ENCODE measurements around the gene RASSF5.

The RASSF5 gene

DNA sequence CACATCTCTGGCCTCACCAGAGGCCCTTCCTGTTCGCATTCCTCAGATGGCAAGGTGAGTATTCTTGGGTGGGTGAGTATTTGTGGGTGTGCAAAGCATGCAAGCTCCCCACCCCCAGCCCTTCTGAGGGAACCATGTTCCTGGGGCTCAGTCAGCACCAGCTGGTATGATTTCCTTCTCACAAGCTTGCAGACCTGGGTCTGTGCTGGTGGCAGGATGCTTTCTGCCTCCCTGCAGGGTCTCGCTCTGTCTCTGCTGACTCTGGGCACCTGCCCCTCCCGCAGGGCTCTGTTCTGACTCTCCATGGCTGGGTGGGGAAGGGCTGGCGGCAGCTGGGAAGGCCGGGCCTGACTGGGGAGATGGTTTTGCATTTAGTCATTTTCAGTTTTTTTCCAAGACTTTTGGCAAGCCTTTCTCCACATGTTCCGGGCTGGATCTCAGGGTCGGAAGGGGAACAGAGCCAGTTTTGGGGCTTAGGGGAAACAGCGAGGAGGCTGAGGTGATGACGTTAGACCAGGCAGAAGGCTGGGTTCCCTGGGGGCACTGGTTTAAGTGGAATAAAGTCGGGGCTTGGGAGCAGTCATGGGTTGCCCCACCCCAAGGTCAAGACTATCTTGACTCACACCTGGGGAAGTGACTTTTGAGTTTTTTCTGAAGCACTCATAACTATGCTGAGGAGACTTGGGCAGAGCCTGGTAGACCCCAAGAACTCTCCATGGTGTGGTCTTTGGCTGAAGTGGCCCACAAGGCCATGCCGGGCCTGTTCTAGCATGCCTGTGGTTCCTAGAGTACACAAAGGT lies 6.2 kb downstream of the RASSF5 start:
- DNase-seq (ENCODE audit: low read depth, low spot score), result no peak

GRCh38 chr1:206514813-206515387 lies 7.6 kb downstream of the RASSF5 start:
- no peak for DNase-seq (ENCODE audit: low read depth, low spot score)

GRCh38 chr1:206516728-206516990 lies 9.3 kb downstream of the RASSF5 start:
- no peak for DNase-seq (ENCODE audit: low read depth, low spot score)

DNA sequence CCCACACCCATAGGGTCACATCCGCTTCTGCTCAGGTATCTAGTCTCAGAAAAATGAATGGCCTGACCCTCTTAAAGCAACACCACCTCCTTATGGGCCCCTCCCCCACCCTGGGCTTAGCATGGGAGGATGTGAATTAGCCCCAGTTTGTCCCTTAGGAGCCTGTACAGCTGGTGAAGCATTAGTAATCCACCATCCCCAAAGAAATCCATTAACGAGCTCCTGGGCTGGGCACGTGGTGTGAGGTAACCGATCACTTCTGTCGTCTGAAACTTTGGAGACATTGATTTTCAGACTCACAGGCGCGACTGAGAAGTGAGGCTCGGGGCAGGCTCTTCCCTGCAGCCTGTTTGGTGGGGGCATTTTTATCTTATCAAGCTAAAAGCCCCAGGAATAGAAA lies 10.5 kb downstream of the RASSF5 start:
- no peak for DNase-seq (ENCODE audit: low read depth, low spot score)

- no peak for DNase-seq (ENCODE audit: low read depth, low spot score)
These were observed 10.9 kb downstream of the RASSF5 start for GRCh38 chr1:206518206-206518605.

DNA sequence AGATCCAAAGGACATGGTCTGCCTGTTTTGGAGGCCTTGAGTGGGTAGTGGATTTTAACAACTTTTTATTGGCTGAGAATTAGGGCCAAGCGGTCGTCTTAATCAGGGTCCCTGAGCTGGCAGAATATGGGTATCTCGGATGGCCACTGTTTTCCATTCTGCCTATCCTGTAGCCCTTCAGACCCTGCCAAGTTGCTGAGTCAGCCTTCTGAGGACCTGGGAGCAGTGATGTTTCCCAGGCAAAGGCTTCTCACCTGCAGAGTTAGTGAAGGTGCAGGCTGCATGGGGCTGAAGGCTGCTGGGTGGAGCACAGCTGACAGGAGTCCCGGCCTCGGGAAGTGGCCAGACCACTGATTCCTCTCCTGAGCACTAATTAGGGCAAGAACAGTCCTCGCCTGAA lies 11.4 kb downstream of the RASSF5 start:
- no peak for DNase-seq (ENCODE audit: low read depth, low spot score)

DNA sequence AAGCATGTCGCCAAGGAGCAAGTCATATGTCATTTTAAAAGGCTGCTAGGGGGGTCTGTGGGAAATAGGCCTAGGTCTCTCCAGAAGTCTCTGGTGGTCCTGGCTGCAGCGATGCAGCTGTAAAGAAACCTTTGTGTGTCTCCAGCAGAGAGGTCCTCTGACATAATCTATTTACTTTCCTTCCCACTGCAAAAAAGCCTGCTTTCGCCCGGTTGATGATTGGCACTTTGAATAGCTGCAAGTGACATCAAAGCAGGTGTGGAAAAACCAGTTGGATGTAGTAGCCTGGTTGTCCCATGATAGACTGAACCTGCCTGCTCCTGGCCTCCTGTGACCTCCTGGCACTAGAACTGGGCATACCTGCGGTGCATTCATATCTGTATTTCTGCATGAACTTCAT lies 13.8 kb downstream of the RASSF5 start:
- DNase-seq (ENCODE audit: low read depth, low spot score), result no peak

DNA sequence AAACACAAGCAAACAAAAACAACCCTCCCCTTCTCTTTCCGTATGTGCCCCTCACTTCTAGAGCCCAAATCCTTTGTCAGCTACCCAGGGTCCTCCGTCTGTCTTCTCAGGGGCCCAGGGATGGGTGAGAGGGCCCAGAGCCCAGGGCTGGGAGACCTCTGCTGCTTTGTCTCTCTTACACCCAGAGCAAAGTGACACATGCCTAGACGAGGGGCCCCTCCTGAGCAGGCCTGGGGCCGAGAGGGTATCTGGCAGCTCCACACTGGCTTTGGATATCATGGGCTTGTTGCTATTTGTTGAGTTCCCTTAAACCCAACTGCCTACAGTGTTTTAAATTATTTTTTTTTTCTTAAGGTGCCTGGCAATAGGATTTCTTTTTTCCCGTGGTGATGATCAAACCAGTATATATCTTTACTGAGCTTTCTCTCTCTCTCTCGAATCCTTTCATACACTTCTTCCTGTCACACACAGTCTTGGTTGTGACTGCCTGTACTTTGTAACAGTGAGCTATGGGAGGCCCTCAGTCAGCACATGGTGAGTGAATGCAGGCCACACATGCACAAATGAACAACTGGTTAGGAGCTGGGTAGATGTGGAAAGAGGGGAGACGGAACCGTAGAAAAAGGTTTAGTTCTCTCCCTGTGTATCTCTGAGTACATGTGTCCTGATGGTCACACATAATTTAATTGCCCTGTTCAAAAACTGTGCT lies 14.5 kb downstream of the RASSF5 start:
- no peak for DNase-seq (ENCODE audit: low read depth, low spot score)

DNA sequence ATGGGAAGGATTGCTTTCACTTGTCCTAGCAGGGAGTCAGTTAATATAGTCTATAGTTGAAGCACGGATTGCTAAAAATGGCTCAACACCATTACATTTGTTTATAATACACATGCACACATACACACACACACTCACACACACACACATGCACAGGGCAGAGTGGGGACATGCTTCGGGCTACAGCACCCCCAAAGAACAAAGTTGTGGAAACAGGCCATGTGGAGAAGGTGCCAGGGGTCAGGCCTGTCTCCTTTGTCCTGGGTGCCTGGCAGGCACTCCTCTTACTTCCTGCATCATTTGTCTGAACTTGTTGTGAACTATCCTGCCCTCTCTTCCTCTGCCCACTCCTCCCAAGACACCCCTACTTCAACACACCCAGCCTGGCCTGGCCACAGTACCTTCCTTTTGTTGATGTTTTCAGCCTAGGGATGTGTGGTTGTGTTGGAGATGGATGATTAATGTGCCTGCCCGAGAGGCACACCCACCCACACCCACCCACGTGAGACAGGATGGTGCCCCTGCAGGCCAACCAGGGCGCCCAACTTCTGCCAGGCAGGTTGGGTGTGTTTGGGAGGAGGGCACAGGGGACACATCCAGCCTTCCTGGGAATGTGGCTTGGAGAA lies 17.5 kb downstream of the RASSF5 start:
- no peak for DNase-seq (ENCODE audit: low read depth, low spot score)

DNA sequence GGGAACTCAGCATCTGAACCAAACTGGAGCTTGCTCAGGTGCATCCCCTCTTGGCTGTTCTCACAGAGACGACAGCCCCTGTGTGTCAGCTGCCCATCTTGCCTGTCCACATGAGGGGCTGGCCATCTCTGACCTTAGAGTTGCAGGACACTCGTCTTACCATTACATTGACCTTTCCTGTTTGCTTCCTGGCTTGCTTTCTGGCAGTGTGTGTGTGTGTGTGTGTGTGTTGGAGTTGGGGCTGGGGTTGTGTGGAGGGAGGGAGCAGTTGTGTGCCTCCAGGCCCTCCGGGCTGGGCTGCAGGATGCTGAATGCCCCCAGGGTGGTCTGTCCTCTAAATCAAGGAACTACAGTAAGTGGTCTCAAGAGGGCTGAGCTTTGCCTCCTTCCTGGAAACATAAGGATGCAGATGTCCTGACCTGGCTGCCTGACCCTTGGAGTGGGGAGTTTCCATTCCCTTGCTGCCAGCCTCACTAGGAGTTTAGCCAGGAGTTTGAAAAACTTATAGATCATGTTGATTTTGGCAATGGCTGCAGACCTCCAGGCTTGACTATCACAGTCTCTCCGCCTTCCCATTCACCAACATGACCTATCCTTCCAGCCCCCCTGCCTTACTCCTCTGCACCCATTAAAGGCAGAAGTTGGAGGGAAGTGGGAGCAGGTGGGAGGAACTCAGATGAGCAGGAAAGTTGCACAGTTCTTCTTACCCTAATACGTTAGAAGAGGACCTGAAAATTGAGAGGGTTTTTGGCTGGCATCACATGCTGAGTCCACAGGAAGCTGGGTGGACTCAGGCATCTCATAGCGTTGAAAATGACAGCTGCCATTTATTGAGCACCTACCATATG lies 19.0 kb downstream of the RASSF5 start:
- no peak for DNase-seq (ENCODE audit: low read depth, low spot score)

DNA sequence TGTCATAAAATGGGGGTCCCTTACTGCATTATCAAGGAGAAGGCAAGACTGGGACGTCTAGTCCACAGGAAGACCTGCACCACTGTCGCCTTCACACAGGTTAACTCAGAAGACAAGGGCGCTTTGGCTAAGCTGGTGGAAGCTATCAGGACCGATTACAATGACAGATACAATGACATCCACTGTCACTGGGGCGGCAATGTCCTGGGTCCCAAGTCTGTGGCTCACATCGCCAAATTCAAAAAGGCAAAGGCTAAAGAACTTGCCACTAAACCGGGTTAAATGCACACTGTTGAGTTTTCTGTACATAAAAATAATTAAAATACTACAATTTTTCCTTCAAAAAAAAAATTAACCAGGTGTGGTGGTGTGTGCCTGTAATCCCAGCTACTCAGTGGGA lies 22.1 kb downstream of the RASSF5 start:
- DNase-seq (ENCODE audit: low read depth, low spot score), result no peak

- DNase-seq (ENCODE audit: low read depth, low spot score), result no peak
These were observed 25.0 kb downstream of the RASSF5 start for GRCh38 chr1:206532368-206532767.

DNA sequence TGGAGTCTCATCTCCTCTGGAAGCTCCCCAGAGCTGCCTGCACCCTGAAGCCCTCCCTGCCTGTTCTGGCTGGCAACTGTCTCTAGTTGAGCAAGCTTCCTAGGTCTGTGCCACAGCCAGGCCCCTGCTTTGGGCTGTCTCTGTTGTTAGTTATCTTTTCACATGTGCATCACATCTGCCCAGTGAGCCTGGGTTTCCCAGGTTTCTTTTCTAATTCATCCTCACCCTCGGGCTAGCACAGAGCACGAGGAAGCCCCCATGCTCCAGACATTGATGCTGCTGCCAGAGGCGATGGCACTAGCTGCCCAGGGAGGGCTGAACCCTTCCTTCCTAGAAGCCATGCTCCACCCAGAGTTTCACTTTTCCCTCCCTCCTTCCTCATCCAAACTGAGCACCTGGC lies 27.2 kb downstream of the RASSF5 start:
- no peak for DNase-seq (ENCODE audit: low read depth, low spot score)

DNA sequence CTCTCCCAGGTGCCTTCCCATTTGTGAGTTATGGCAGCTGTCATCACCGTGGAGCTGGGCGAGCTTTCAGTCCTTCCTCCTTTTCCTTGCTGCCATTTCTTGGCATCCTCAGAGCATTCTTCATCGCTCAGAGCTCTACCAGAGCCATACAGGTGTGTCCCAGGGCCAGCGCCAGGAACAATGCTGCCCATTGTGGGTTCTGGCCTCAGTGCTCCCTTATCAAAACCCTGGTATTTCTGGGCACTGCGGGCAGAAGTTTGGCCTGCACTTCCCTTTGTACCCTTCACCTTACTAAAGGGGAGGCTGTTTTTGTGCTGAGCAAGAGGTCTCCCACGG lies 28.5 kb downstream of the RASSF5 start:
- no peak for DNase-seq (ENCODE audit: low read depth, low spot score)

GRCh38 chr1:206537141-206537540 lies 29.8 kb downstream of the RASSF5 start:
- DNase-seq (ENCODE audit: low read depth, low spot score), result no peak

- DNase-seq (ENCODE audit: low read depth, low spot score), result no peak
These were observed 30.9 kb downstream of the RASSF5 start for GRCh38 chr1:206538086-206538770.

- DNase-seq (ENCODE audit: low read depth, low spot score), result no peak
These were observed 31.7 kb downstream of the RASSF5 start for GRCh38 chr1:206538901-206539640.

- no peak for DNase-seq (ENCODE audit: low read depth, low spot score)
These were observed 32.9 kb downstream of the RASSF5 start for GRCh38 chr1:206540044-206540780.

GRCh38 chr1:206541236-206541833 lies 34.0 kb downstream of the RASSF5 start:
- no peak for DNase-seq (ENCODE audit: low read depth, low spot score)
